Femur (tissue), 1 donor: ENCODE measurements around the gene ARHGEF16.

Source experiments
- DNase-seq: peaks from one replicate; pipeline ENCODE4 v3.0.0-alpha.2; 2017

The ARHGEF16 gene

DNA sequence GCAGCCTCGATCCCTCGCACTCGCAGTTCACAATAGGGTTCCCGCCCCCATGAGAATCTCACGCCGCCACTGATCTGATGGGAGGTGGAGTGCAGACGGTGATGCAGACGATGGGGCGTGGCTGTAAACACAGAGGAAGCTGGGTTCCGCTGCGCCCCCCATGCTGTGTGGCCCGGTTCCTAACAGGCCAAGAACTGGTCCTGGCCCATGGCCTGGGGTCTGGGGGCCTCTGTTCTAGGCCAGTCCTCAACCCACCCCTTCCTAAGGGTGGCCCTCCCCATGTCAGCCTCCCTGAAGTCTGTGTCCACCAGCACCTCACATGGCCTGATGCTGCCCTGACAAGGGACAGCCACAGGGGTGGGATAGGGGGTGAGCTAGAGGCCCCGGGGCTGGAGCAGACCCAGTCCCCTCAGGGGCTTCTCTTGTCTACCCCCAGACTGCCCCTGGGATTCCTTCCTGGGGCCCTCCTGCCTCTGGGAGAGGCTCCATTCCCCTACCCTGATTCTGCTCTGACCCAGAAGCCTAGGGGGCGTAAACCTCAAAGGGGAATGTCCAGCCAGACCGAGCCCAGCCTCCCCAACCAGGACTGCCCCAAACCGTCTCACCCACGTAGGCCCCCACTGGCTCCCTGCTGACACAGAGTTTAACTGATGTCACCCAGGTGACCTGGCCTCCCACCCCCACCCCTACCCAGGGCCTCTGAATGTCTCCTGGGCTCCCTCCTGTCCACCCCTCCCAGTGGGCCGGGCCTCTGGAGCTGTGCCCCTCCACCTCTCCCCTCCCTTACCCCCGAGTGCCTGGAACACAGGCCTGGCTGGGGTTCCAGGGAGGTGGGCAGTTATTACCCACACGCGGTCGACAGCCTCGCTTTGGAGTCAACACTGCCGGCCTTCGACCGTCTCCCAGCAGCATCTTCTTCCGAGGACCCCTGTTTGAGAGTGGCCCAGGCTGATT, 14.8 kb upstream of the ARHGEF16 start:
- DNase-seq = no peak

DNA sequence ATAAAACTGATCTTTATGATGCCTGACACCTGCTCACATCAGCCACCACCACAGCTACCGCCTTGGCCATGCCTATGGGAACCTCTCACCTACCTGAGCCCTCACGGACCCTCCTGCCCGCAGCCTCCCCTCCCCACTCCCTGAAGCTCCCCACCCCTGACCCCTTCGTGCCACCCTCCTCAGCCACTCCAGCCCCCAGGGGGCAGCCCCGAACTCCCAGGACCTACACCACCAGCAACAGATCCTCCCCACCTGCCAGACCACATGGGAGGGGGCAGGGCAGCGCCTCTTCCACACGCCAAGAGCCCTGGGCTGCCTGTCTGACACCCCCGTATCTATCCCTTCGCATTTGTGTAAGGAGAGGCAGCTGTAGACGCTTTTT, 14.2 kb upstream of the ARHGEF16 start:
- DNase-seq = no peak

DNA sequence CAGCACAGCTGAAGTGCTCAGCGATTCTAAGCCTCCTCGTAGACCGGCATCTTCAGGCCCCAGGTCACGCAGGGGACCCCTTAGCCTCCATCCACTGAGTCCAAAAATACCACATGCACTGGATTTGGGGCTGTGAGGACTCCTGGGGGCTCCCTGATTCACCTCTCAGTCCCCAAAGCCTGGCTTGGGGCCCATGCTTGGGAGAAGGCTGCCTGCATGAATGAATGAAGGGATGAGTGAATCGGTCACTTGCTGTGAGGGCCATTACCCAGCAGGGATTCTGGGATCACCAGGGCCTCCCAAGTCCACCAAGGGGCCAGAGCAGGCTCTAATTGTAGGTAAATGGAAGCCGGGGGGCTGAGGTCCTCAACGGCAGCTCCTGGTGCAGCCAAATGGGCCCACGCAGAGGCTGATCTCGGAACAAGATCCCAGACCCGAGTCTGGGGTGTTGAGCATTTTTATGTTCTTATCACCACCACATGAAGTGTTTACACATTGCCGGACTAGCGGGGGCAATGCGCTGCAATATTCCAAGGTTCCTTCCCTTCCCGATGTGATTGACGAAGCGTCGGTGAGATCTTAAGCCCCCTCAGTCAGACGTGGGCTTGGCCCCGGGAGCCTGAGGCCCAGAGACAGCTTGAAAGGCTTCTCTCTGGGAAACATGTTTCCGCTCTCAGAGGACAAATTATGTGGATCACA, 13.6 kb upstream of the ARHGEF16 start:
- no peak for DNase-seq

DNA sequence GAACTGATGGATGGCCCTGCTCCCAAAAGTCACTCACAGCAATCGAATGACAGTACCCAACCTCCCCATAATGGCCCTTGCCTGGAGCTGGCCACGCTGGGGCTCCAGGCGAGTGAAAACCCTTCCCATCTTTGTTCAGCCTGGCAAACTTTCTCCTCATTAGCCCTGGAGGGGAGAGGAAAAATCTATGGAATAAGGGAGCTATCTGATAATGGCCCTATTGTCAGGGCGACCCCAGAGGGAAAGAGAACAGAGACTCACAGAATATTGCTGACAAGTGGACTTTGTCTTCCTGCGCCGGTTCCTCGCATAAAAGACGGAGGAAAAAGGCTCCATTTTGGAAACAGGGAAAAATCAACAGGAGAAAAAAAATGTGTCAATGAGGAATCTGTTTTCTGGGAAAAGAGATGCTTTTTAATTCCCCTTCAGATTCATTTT, 13.0 kb upstream of the ARHGEF16 start:
- no peak for DNase-seq

DNA sequence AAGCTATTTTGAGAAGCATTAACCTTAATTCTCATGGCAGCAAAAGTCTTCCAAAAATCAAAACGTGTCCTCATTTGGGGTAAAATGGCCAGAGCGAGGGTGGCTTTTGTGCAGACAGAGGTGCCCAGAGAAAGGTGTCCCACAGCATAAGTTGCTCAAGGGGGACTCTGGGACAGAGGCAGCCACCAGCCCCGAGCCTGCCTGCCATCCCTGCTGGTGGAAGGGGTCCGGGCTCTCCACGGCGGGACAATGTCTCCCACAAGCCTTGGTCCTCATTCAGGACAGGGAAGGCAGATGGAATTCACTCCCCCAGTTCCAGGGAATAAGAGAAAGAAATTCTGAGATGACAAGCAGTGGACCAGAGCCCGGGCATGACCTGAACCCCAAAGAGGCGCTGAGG, 12.6 kb upstream of the ARHGEF16 start:
- no peak for DNase-seq

DNA sequence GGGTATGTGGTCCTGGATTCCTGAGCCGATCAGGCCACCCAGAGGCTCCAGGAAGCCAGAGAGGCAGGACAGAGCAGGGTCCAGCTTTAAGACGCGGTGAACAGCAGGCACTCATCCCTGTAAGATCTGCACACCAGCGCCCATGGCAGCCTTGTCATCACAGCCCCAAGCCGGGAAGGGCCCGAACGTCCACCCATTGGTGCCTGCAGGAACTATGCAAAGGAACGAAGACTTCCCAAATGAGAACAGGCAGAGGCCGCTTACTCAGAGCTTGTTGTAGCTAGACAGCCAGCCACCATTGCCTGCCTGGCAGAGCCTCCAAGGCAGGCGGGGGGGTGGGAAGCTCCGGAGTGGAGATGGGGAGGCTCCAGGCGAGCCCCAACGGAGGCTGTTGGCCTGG, 12.1 kb upstream of the ARHGEF16 start:
- DNase-seq = no peak

DNA sequence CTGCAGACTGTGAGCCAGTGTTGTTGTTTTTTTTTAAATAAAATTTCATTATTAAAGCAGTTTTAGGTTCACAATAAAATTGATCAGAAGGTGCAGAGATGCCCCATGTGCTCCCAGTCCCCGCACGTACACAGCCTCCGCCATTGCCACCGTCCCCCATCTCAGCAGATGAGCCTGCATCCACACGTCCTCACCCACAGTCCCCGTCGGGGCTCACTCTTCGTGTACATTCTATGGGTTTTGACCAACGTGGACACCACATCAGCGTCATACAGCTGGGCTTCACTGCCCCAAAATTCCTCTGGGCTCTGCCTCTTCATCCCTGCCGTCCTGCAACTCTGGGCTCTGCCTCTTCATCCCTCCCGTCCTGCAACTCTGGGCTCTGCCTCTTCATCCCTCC, 11.6 kb upstream of the ARHGEF16 start:
- DNase-seq = no peak

DNA sequence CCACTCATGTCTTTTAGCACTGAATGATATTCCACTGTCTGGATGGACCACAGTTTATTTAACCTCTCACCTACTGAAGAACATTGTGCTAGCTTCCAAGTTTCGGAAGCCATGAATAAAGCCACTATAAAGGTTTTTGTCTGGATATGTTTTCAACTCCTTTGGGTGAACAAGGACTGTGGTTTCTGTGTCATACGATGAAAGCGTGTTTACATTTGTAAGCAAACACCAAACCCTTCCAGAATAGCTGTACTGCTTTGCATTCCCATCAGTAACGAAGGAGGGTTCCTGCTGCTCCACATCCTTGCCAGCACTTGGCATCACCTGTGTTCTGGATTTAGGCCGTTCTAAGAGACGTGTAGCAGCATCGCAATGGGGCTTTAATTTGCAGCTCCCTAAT, 10.7 kb upstream of the ARHGEF16 start:
- no peak for DNase-seq

DNA sequence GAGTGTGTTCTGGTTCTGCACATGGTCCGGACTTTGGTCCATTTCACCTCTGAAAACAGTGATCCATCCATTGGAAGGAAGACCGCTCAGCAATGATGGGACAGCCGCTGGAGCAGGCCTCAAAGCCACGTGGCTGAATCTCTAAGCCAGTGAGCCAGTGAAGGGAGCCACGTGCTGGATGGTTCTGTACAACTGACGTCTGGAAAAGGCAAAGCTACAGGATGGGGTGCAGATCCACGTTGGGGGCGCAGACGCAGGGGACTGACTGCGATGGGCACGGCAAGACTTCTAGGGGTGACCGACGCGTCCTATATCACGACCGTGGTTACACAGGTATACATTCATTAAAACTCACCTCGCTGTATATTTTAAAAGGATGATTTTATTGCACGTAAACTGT, 10.2 kb upstream of the ARHGEF16 start:
- no peak for DNase-seq

DNA sequence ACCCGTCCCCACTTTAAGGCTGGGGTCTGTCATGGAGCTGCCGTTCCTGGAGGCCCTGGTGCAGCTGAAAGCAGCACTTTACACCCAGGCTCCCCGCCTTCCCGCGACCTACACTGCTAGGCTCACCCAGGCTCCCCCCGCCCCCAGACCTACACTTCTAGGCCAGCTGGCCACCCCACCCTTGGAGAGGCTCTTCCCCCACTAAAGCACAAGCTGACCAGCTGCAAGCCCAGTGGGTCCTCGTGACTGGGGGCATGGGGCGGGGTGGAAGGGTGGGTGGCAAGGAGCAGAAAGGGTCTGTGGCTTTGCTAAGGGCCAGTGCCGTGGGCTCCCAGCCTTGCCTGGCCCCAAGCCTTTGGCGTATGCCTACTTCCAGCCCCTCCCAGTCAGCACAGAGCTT, 9.7 kb upstream of the ARHGEF16 start:
- no peak for DNase-seq

DNA sequence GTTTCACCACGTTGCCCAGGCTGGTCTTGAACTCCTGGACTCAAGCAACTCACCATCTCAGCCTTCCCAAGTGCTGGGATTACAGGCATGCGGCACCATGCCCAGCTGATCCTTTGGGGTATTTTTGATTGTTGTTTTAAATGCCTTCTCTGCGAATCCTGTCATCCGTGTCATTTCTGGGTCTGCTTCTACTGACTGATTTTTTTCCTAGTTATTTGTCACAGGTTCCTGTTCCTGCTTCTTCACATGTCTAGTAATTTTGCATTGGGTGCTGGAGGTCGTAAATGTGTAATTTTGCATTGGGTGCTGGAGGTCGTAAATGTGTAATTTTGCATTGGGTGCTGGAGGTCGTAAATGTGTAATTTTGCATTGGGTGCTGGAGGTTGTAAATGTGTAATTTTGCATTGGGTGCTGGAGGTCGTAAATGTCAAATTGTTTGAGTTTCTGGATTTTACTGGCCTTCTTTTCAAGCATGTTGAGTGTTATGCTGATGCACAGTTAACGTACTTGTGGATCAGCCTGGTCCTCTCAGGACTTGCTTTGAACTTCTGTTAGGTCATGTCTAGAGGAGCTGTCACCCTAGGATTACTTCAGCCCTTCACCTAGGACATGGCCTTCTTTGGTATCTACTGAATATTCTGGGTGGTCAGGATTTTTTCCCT, 4.1 kb upstream of the ARHGEF16 start:
- no peak for DNase-seq

DNA sequence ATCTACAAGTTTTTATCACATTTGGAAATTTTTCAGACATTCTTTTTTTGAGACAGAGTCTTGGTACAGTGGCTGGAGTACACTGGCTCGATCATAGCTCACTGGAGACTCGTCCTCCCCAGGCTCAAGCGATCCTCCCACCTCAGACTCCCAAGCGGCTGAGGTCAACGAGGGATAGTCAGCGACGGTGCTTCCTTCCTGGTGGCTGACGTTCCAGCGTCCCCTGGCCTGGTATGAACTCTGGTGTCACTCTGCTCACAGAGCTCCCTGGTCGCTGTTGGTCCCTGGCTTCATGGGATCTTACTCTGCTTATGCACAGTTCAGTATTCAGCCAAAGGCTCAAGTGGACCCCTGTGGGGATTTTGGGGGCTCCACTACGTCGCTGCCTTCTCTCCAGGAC, 3.5 kb upstream of the ARHGEF16 start:
- DNase-seq = no peak

DNA sequence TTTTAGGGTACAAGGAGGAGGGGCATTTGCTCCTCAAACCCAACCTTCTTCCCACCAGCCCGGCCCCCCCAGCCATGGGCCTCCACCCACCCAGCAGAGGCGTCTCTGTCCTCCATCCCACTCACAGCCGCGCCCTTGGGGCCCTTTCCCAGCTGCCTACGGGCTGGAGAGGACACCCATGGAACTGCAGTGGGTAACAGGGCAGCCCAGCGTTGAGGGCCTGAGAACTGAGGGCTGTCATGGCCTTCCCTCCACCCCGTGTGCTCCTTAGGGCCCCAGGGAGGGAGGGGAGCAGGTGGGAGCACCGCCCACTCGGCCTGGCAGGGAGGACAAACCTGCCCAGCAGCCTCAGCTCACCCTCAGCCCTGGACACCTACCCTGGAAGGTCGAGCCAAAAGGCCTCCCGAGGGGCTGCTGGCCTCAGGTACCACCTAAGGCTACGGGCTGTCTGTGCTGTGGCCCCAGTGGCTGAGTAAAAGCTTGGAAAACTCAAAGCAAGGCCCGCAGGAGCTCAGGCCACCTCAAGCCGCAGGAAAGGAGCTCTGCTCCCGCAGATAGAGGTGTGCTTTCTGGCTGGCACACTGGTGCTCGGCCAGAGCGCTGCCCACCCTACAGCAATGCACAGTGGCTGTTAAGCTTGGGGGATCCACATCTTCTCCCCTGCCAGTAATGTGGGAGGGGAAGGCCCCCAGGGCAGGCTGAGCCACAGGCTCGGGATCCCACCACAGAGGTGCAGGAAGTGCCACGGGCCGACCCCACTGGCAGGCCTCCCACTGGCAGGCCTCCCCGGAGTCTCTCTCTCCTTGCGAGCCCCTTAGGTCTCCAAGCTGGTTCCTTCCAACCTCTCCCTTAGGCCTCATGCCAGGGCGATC, 2.2 kb upstream of the ARHGEF16 start:
- DNase-seq = no peak

DNA sequence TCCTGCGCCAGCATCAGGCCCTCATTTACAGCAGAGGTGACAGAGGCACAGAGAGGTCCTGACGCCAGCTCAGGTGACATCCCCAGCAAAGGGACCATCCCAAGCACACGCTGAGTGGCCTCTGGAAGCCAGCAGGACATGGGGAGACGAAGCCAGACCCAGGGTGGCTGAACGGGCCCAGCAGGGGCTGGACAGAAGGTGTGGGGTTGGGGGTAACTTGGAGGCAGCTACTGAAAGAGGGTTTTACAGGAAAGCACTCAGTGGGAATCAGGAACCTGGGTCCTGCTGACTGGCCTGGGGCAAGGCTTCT, 1.6 kb upstream of the ARHGEF16 start:
- no peak for DNase-seq

DNA sequence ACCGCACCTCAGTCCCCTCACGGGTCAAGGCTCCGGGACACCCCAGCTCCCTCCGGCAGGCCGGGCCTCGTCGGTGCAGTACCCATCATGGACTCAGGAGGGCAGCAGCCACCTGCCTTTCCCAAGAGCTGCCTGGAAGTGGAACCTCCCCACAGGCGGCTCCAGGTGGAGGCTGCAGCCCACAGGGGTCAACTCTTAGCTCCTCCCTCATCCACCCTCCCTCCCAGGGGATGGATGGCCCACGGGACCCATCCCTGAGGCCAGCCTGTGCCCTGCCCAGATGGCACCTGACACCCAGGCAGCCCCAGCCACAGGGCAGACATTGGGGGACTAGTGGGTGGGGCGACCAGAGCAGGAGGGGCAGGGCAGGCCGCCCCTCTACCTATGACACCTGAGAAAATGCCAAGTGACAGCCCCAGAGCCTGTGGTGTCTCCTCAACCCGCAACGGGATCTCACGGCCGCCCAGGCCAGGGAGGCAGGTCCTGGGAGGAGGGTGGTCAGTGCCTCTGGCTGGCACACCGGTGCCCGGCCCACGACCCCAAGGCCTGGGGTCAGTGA, 1.2 kb upstream of the ARHGEF16 start:
- DNase-seq = peak; percentile 78

DNA sequence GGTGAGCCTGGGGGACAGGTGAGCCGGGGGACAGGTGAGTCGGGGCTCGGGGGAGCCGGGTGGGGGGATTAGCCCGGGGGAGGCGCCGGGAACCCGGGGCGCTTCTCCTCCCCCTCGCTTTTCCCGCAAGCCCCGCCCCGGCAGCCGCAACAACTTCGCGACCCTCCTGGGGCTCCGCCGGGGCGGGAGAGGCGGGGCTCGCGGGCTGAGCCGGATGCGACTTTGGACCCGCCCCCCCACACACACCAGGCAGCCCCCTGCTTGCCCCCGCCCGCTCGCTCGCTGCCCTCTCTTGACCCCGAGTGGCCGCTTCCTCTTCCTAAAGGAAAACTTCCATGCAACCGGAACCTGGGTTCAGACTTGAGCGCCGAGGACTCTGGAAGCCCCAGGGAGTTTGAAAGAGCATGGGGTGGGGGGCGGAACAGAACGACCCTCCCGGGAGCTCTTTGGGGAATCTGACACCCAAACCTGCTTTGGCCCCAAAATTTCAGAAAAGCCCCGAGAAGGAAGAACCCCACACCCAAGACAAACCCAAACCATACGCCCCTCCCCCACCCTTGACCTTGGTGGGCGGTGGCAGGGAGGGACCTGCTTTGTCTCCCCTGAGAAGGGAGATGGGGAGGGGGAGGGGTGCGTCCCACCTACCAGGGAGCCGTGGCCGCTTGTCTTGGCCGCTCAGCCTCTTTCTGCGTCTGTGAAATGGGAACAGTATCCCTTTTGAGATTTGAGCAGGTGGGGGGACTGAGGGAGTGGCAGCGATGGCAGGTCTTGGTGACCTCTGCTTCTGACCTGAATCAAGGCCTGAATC, 550 bp downstream of the ARHGEF16 start:
- DNase-seq = peak; percentile 54

DNA sequence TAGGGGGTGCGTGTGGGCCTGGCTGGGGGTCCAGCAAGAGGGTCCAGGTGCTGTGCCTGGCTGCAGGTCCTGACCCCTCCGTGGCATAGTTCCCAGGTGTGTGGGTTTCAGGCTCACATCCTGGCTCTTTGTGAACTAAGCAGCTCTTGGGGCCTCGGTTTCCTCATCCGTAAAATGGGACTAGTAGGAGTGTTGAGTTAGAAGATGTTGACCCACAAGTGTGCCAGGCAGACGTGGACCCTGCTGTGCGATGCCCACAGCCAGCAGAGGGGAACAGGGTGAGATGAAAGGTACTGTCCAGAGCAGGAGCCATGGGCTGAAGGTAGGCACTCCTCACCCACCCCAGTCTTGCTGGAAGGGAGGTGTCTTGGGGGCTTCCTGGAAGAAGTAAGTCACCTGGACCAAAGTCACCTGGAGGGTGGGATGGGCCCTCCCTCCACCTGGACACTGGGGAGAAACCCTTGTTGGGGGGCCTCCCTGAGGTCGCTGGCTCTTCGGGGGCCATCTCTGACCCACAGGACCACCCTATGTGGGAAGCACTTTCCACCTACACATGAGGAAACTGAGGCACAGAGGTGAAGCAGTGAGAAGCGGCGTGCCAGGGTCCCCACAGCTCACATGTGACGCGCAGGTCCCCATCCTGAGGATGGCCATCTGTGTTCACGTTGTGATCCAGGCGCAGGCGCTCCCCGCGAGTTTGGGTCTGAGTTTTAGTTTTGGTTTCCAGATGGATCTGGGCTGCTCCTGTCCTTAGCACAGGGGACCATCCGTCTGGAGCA, 1.4 kb downstream of the ARHGEF16 start:
- DNase-seq = no peak

DNA sequence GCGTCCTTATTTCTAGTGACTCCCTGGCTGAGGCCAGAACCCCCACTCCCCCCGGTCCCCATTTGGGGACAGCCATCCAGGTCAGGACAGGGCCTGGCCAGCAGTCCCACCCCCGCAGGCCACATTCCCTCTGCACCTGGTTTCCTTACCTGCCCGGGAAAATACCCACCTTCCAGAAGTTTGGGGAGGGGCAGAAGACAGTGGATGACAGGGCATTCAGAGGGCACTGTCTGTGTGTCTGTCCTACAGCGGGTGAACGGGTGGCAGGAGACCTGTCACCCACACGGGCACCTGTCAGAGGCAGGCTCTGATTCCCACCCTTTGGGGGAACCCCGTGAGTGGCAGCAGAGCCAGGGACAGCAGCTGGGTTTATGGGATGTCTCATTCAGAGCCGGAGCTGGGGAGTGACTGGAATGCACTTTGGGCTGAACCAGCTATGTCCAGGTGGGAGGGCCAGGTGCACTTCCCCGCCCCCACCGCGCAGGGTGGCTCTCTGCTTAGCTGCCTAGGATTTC, 2.0 kb downstream of the ARHGEF16 start:
- DNase-seq = no peak

DNA sequence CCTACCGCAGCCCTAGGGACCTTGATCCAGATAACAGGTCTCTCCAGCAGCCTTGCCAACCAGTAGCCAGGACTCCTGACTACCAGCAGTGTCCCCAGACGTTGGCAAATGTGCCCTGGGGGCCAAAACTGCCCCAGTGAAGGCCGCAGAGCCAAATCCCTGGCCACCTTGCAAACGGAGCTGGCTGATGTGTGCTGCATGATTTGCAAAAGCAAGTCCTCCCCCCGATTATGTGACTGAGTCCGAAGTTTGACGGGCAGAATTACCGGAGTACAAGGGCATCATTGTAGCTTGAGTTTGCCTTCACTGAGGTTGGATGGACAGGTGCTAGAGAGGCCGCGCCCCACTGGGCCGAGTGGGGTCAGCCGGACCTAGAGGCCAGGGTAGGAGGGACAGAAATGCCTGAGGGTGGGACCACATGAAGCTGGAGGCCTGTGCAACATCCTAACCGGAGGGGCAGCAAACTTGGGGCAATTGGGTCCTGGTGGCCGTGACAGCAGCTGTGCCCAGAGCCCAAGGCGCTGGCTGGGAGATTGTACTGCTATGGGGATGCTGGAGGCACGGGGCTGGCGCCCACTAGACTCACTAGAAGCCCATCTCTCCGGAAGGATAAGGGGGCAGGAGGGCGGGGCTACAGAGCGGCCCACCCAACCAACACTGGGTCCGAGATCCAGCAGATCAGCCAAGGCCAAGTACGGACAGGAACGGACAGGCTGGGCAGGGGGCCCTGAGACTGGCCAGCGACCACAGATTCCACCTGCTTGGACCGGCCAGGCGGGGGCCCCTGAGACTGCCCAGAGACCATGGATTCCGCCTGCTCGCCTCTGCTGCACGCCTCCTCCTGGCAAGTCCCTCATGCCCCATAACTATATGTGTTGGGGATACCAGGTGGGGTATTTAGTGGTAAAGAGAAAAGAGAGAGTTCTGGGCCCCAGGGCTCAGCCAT, 2.8 kb downstream of the ARHGEF16 start:
- DNase-seq = no peak
